Measurements from ENCODE around the gene LCN15. TPM values are rescaled to one million over a fixed set of nuclear protein-coding genes. Genes with fewer than 3 reads are reported as not detected.
A peak's percentile ranks its signal among the peaks of the same experiment; 100 is the strongest.

The LCN15 gene
- total and polyA plus RNA-seq, 2 of the 4 experiments (the other 2 are of a cell fraction), result not detected

- BruUV-seq (replicated peaks), result no TSS peak
- 1% methylated on average over 68 of the region's 96 CpGs; no CpG with 5 or more reads in 1 of the 2 experiments for WGBS, 2 experiments (ENCODE audit: extremely low coverage in 2 of 2, insufficient read length in 1 of 2)
Measured at GRCh38 chr9:136807281-136808074, 43.2 kb upstream of the LCN15 start, which contains the start of gene RABL6. TSS of gene RABL6 (plus strand) at chr9:136807948. CDS start at chr9:136808197, 249 bp downstream.

More at GRCh38 chr9:136807281-136808074, 43.2 kb upstream of the LCN15 start, which contains the start of gene RABL6:
- H4K20me1 ChIP-seq (ENCODE audit: insufficient read depth, low read length), result peaks cover 15% of the 10 kb centered on the region; the same call in 1 of the 2 replicates
- TF ChIP-seq FOS (IDR thresholded peaks at IDR 0.05; ENCODE audit: low read depth, low read length) (no peak), POLR2A (IDR thresholded peaks at IDR 0.05; ENCODE audit: low read depth, low read length) (peak; percentile 68), MXI1 (IDR thresholded peaks at IDR 0.05; ENCODE audit: borderline replicate concordance, low read depth, low read length) (peak; percentile 62; the same call in 1 of the 2 replicates), MAZ (IDR thresholded peaks at IDR 0.05; ENCODE audit: borderline replicate concordance, low read depth, low read length) (peak; percentile 95), RAD21 (IDR thresholded peaks at IDR 0.05; ENCODE audit: low read length) (no peak)
- H4K5ac ChIP-seq (ENCODE audit: low read depth, low read length), result peak within 1 kb of the TSS; percentile 44
- H3K27ac ChIP-seq (ENCODE audit: insufficient read depth, low read length), result peak within 1 kb of the TSS; percentile 86
- CTCF ChIA-PET, result no interaction called here
- peak within 1 kb of the TSS; percentile 89 for H3K4ac ChIP-seq (ENCODE audit: low read depth, low read length)
- dilution Hi-C loops (cut with HindIII; ENCODE audit: low sequenced_read_pairs, unreplicated experiment) (no loop called here), intact Hi-C loops (cut with micrococcal nuclease) (no loop called here), in situ Hi-C loops (cut with MboI; ENCODE audit: low sequenced_read_pairs) (no loop called here)
- POLR2A ChIA-PET (ENCODE audit: unreplicated experiment), result no interaction called here
- no peak within 1 kb of the TSS for H2BK20ac ChIP-seq (ENCODE audit: low read depth, low read length)
- H2BK5ac ChIP-seq (ENCODE audit: low read depth, low read length, poor library complexity, severe bottlenecking), result peak within 1 kb of the TSS; percentile 67
- H3K9me3 ChIP-seq (ENCODE audit: control insufficient read depth, insufficient read depth, low read length), result no peaks in the 10 kb centered on the region
- no peaks in the 10 kb centered on the region for H3K9me1 ChIP-seq (ENCODE audit: insufficient read depth, low read length)
- peak within 1 kb of the TSS; percentile 17; the same call in 1 of the 2 replicates for H3K18ac ChIP-seq (ENCODE audit: low read depth, low read length)
- H3K23ac ChIP-seq (ENCODE audit: low read depth, low read length), result peak within 1 kb of the TSS; percentile 70
- peak within 1 kb of the TSS; percentile 56 for H2AK5ac ChIP-seq (ENCODE audit: low read depth, low read length)
- peaks cover 1% of the 10 kb centered on the region; the same call in 1 of the 2 replicates for H3K27me3 ChIP-seq (ENCODE audit: control insufficient read depth, insufficient read depth, low read length)
- DNase-seq (peak; percentile 55), ATAC-seq (ENCODE audit: low read depth) (peak; percentile 90)
- H3K9ac ChIP-seq (ENCODE audit: low read depth, low read length), result peak within 1 kb of the TSS; percentile 85
- H4K8ac ChIP-seq (ENCODE audit: low read depth in 2 of 2, low read length in 2 of 2), result peak within 1 kb of the TSS; percentile 22 to 94; a peak in 3 of 4 replicates
- H3K36me3 ChIP-seq (ENCODE audit: control insufficient read depth, insufficient read depth, low read length), result peaks cover 4% of the 10 kb centered on the region
- peak within 1 kb of the TSS; percentile 70 for H4K91ac ChIP-seq (ENCODE audit: insufficient read depth, low read depth, low read length)
- peak within 1 kb of the TSS; percentile 52 for H3K56ac ChIP-seq (ENCODE audit: extremely low read depth, insufficient read depth, low read length)
- peak within 1 kb of the TSS; percentile 90 for H3K4me2 ChIP-seq (ENCODE audit: low read depth, low read length)
- H3K79me1 ChIP-seq (ENCODE audit: low read depth in 1 of 2, low read length in 2 of 2), result peaks cover 25 to 45% of the 10 kb centered on the region in 2 experiments
- no peak within 1 kb of the TSS for H2BK15ac ChIP-seq (ENCODE audit: low read depth, low read length)
- peak within 1 kb of the TSS; percentile 94 for H3K14ac ChIP-seq (replicated peaks; ENCODE audit: low read depth, low read length)
- H2AFZ ChIP-seq (replicated peaks; ENCODE audit: low read length, poor library complexity), result peak within 1 kb of the TSS; percentile 99
- H2AK9ac ChIP-seq (replicated peaks; ENCODE audit: low read depth, low read length, poor library complexity), result peak within 1 kb of the TSS; percentile 97
- peak within 1 kb of the TSS; percentile 75 for H3K4me3 ChIP-seq (ENCODE audit: insufficient read depth, low read depth, low read length)
- H2BK120ac ChIP-seq (ENCODE audit: low read depth, low read length), result peak within 1 kb of the TSS; percentile 43; the same call in 1 of the 2 replicates
- peaks cover 13% of the 10 kb centered on the region for H3K4me1 ChIP-seq (ENCODE audit: control insufficient read depth, insufficient read depth, low read length)

All from IMR-90 (cell line).